ENCODE results near the gene SACS.
"Not testable (repeated sequence)": the region's sequence is repeated elsewhere in the genome, so short reads cannot be mapped to it uniquely, and the experiment has no call there.

The SACS gene

DNA sequence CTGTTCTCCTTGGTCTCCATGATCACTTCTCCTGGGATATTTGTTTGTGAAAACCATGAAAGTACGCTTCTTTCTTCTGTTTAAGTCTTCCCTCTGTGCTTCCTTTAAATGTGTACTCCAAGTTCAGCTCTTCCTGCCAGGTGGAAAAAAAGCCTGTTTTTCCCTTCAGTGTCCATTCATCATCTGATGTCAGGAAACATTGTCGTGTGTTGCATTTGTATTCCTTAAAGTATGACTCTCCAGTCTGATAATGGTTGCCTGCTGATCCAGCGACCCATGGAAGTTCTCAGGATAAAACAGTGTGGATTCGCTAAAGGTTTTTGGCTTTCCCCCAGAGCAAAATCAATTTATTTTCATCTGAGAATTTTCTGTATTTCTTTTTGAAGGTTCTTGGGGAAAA, 22.3 kb downstream of the SACS start:
- DNase-seq = no peak

DNA sequence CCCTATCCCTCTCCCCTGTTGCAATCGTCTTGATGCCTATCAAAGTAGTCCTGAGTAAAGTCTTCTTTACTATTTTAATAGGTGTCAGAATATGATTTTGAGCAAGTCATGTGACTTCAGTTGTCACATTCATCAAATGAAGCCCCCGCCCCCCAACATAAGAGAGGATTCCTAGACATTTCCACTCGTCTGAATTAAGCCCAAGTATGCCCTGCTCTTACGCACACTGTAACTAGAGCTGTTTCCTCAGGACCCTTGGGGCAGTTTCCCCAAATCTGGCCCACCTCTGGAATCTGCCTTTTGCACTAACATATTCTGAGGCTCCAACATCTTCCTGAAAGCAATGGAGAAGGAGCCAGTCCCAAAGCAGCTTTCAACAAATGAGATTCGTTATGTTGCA, 25.5 kb downstream of the SACS start:
- no peak for DNase-seq

DNA sequence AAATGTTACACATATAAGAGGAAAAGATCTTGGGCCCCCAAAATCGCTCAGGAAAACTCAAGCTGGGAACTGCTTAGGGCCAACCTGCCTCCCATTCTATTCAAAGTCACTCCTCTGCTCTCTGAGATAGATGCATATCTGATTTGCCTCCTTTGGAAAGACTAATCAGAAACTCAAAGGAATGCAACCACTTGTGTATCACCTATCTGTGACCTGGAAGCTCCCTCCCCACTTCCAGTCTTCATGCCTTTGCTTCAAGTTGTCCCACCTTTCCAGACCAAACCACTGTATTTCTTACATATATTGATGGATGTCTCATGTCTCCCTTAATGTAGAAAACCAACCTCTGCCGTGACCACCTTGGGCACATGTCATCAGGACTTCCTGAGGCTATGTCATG, 32.3 kb downstream of the SACS start:
- not testable (repeated sequence) for DNase-seq

DNA sequence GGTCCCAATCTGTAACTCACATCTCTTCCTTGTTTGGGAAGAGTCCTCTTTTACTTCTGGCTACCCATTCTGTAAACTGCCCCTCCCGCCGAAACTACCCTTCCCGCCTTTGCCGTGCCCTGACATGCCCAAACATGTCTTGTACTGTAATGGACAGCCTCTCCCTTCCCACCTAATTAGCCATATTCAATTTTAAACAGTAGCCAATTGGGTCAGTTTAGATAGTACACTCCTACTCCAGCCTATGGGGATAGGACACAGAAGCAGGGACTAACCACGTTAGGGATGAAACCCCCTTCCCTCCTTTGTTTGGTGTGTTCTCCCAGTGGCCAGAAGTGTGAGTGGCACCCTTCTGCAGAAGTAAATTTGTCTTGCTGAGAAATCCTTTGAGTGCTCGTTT, 34.2 kb downstream of the SACS start:
- DNase-seq = no peak

DNA sequence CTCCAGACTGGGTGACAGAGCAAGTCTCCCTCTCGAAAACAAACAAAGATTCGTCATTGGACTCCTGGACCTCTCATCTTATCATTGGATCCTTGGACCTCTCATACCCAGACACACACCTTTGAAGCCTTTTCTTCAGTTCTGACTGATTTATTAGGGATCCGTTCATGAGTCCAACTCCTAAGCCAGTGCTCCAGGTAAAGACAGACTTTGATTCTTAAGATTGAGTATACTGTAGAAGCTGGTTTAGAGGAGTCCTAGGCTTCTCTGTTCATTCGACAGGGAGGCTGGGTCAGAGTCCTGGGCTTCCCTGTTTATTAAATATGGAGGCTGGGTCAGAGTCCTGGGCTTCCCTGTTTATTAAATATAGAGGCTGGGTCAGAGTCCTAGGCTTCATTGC, 38.7 kb downstream of the SACS start:
- DNase-seq = no peak

DNA sequence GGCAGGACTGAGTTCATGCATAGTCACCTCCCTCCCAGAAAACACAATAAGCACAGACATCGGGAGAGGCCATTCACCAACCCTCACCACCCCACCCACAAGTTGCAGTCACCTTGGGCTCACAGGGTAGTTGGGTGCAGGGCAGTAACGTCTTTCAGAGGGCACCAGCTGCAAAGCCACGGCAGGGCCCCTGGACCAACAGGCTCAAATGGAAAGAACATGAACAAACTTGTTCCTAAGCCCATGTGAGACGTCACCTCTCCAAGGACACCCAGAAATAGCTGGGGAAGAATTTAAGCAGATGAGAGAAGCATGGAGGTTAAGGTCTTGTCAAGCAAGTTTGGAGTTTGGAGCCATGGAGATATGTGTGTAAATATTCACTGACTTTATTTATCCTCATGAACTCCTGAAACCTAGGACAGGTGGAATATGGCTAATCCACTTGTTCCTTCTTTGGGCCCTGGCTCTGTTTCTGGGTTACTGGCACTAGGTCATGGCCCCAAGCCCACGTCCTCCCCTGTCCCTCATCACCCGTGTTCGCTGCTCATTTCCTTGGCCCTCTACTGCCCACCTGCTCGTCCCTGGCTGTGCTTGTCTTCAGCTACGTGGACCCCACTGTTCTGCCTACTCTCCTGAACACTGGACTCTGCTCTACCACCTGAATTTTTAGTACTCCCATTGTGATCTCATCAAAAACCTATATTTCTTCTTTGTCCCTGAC, 40.4 kb downstream of the SACS start:
- DNase-seq = no peak

DNA sequence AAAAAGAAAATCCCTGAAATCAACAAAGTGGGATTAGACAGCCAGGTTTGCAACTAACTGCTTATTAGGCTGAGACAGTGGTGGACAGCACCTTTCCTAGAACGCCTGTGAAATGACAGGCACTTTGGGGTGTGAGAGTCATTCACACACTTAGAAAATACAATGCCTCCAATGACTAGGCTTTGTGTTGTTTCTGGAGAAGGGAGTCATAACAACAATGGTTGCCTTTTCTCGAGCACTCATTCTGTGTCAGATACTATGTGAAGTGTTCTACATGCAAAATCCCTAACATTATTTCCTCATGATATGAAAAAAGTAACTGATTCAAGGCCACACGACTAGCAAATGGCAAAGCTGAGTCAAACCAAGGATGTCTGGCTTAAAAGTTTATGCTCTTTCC, 41.2 kb downstream of the SACS start:
- DNase-seq = no peak

DNA sequence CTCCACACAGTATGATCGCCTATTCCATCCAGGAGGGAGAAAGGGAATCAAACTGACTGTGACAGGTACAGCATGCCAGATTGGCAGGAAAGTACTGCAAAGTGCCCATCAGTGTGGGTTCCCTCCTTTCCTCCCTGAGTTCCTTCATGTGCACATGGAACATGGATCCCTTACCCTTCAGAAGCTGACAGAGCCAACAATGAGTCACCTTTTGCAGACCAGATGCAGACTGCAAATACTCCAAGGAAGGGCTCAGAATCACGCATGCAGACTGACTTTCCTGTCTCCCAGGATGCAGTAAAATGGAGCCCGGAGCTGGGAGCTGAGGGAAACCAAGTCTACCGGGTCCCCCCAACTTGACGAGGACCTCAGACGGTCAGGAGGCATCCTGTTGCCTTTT, 41.8 kb downstream of the SACS start:
- no peak for DNase-seq

DNA sequence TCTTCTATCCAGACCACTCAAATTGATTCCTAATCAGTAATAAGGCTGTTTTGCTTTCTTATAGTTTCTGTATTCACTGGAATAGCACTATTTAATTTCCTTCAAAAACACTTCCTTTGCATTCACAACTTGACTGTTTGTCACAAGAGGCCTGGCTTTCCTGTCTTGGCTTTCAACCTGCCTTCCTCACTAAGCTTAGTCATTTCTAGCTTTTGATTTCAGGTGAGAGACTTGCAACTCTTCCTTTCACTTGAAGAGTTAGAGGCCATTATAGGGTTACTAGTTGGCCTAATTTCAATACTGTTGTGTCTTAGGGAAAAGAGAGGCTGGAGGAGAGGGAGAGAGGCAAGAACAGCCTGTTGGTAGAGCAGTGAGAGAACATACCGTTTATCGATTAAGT, 47.0 kb downstream of the SACS start:
- no peak for DNase-seq

DNA sequence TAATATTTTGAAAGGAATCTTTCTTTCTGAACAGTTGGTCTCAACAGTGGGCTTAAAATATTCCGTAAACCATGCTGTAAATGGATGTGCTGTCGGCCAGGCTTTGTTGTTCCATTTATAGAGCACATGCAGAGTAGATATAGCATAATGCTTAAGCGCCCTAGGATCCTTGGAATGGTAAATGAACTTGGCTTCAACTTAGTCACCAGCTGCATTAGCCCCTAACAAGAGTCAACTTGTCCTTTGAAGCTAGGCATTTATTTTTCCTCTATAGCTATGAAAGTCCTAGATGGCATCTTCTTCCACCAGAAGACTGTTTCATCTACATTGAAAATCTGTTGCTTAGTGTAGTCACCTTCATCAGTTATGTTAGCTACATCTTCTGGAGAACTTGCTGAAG, 47.6 kb downstream of the SACS start:
- DNase-seq = no peak

DNA sequence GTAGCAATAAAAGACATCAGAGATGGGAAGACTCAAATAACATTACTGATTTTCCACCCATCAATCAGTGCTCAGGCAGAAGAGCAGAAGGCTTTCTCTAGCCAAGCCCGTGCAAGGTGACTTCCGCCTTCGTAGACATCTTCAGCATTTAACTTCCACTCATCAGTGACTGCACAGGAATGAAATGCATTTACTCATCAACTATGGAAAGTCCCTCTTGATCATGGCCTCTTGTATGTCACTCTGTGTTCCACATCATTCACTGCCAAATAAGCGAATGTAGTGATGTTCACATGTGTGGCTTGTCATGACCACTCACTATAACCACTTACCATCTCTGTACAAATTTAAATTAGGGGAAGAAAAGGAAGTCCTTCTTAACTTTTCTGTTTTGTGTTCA, 49.4 kb downstream of the SACS start:
- DNase-seq = no peak

DNA sequence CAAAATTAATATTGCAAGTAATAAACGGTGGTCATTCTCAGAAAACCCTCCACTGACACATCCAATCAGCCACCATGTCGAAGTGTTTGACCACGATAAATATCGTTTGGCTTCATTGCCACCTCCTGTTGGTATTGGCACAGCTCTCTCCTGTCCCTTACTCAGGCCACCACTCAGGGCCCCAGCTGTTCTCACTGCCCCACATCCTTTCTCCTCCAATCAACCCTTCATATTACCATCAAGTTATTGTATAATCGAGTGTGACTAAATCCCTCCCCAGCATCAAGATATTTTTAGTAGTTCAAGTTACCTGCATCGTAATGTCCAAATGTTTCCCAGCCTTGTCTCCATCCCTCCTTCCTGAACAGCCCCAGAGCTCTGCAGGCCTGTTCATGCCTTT, 50.4 kb downstream of the SACS start:
- DNase-seq = no peak

DNA sequence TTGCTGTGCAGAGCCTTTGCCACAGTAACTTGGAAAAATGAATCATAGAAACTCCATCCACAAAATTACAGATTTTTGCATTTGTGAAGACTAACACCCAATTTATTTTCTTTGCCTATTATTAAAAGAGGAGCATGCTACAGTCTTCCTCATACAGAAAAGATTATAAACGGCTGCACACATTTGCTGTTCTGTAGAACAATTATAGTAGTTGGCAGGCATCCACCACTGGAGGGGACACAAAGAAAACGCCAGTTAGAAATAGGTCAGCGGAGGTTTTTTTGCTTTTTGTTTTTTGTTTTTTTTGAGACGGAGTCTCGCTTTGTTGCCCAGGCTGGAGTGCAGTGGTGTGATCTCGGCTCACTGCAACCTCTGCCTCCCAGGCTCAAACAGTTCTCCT, 51.6 kb downstream of the SACS start:
- DNase-seq = no peak

DNA sequence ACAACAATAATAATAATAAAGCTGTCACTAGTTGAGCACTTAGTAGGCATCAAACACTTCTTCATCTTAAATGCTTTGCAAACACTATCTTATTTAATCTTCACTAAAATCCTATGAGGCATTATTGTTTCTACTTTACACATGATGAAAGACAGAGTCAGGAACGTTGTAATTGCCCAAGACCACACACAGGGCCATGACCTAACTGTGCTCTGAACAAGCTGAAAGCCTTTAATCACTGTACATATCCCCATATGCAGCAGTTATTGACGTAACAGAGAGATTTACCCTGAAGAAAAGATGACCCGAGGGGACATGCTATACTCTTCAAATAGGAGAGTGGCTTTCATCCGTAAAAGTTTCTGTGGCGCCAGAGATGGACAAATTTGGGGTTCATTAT, 53.0 kb downstream of the SACS start:
- DNase-seq = no peak

DNA sequence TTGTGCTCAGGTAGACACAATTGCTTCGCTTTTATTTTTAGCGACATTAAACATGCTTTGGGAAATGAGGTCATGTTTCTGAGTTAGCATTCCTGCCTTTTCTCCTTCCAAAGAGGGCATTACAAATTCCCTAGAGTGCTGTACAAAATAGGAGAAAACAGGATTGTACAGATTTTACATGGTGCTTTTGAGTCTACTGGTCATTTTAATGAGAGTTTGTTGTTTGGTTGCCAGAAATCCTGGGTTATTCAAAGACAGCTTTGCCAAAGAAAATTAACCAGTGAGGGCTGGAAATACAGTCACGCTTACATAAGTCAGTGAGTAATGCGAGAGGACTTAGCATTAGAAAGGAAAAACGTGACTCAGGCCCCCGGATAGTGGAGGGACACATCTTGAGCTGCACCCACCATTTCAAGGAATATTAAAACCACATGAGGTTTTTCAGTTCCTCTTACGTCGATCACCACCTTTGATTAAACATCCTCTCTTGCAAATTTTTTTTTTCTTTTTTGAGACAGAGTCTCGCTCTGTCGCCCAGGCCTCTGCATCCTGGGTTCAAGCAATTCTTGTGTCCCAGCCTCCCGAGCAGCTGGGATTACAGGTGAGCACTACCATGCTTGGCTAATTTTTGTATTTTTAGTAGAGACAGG, 55.4 kb downstream of the SACS start:
- no peak for DNase-seq

DNA sequence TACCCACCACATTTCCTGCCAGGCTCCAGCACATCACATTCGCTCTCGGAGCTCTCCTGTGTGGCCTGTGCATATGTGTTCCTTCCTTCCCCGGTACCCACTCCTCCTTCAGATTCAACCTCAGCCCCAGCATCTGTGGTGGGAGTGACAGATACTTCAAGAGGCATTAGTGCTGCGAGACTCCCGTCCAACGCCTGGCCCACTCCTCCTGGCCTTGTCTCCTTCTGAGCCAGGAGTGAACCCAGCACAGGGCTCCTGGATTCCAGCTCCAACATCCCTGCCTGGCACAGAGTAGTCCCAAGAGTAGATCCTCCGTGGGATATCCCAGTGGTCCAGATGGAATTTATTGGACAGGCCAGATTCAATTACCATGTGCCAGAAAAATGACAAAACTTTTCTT, 55.9 kb downstream of the SACS start:
- no peak for DNase-seq

DNA sequence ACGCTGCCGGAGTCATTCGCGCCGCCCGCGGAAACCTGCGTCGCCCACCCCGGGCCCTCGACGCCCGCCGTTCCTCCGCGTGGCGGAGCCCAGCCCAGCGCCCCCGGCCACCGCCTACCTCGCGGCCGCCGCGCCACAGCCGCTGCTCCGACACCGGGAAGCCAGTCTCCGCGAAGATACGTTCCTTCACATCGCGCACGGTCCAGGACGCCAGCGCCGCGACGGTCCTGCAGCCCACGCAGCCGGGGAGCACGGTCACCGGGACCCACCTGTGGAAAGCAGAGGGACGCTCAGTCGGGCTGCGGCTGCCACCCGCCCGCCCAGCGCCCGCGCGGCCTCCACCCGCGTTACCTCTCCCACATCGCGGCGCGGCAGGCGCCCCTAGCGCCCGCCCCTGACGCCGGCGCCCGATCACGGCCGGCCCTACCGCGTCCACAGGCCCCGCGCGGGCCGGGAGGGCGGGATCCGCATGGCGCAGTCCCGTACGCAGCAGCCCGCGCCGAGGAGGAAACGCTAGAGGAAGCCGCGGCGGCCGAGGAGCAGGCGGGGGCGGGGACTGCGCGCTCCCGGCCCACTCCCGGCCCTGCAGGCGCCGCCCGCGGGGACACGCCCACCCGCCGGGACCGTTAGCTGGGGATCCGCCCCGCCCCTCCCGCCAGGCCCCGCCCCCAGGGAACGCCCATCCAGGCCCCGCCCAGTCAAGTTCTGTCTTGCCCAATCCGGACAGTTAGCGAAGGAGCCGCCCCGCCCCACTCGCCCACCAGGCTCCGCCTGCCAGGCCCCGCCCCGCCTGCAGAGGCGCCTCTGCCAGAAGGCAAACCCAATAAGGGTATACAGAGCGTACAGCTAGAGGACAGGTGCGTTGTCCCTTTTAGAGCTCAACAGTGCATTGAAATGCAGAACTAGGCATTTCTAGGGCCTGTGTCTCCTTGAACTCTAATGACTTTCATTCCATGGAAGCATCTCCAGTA, 58.2 kb downstream of the SACS start:
- peak; percentile 99 for DNase-seq

DNA sequence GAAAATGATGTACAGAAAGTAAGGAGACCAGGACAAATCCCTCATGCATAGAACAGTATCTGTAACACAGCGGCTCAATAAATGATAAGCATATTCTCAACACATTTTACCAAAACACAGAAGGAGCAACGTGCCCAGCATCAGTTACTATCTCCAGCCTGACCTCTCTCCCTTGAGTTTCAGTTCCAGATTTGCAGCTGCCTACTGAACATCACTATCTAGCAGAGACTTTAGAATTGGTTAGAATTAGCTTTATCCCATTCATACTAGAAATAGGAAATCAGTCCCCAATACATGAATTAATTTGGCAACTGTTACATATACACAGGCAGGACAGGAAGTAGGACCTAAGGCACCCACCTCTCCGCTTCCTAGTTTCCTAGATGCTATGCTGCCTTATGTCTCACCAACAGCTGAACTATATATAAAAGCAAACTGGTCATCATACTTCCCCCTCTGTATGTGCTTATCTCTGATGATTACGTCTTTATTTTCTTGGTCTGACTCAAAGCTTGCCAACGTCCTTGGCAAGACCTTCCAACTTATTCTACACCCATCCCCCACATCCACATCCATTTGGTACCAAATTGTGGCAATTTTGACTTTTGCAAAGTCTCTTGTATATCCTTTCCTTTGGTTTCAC, 61.1 kb downstream of the SACS start:
- no peak for DNase-seq

DNA sequence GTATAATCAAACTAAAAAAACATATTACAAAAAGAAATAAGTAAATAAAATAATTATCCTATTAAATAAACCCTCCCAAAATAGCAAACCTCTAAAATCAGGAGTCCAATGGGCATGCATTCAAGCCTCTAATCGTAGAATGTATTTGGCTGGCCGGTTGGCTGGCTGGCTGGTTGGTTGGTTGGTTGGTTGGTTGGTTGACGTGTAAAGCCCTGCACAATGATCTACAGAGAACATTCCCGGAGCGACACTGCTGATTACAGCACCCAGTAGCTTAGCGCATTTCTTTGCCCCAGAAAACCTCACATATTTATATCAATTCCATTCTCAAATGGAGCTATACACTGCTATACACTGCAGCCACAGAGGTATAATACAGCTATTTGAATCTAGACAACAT, 65.6 kb downstream of the SACS start:
- no peak for DNase-seq

DNA sequence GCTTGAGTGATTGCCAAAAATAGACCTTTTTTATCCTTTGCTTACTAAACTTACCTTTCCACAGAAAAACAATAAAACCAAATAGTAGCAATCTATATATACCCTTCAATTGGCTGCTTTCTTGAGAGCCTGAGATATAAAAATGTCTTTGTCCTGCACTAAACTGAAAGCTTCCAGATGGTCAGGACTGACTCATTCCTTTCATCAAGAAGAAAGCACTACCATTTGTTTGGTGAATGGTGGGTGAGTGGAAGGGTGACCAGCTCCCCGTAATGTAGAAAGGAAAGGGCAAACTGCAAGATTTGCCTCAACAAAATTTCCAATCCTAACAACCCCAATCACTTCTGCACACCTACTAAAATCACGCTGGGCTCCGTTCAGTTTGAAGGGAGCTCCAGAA, 67.8 kb downstream of the SACS start:
- DNase-seq = no peak

DNA sequence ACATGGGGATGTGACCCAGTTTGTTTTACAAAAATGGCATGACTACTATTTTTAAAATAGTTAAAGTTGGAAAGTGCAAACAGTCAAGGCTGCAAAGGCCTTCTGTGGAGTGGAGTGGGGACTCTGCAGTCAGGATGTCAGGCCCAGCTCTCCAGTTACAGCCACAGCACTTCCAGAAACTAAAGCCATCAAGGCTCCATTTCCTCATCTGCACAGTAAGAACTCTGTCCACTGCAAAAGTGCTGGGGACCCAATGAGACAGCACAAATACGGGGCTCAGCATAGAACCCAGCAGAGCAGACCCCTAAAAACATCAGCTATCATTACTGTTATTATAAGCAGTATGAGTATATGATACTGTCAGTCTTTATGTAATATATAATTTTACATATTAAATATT, 73.6 kb downstream of the SACS start:
- DNase-seq = no peak

DNA sequence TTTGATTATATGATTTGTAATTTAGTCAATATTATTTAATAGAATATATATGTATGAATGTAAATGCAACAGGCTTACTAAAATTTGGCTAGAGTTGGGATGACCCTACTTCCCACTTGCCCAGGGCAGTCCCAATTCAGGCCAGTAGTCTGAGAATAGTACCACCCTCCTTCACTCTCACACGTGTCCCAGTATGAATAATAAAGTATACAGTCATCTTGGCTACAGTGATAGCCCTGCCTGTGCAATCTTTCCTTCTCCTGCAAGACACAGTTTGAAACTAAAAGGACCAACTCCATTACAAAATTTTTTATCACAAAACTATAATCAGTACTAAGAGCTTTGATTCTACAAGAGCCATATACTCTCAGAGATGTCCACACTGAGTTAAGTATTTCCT, 76.2 kb downstream of the SACS start:
- DNase-seq = no peak

DNA sequence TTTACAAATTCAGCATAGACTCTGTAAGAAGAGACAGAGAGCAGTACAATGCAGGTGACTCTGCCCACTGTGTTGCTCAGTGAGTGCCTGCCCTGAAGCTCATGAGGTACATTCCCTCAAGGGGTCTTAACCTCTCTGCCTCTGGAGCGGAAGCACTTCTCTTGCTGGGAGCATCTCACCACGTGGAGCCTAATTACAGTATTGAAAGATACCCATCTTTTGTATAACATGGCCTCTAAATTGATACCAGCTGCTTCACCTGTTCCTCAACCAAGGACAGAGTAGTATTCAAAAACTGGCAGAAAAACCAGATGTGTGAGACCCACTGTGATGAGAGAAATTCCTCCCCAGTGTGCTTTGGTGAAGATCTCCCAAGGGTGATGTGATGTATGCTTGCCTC, 77.1 kb downstream of the SACS start:
- DNase-seq = no peak

Data from femur (tissue), 1 donor.